ENCODE measurements around the gene ARNT2.
A peak's percentile ranks its signal among the peaks of the same experiment; 100 is the strongest.

ARNT2 gene

GRCh38 chr15:80605591-80606150, 201.5 kb downstream of the ARNT2 start:
- DNase-seq = no peak

- no peak for DNase-seq
Observed at GRCh38 chr15:80606511-80607071, 202.4 kb downstream of the ARNT2 start.

DNA sequence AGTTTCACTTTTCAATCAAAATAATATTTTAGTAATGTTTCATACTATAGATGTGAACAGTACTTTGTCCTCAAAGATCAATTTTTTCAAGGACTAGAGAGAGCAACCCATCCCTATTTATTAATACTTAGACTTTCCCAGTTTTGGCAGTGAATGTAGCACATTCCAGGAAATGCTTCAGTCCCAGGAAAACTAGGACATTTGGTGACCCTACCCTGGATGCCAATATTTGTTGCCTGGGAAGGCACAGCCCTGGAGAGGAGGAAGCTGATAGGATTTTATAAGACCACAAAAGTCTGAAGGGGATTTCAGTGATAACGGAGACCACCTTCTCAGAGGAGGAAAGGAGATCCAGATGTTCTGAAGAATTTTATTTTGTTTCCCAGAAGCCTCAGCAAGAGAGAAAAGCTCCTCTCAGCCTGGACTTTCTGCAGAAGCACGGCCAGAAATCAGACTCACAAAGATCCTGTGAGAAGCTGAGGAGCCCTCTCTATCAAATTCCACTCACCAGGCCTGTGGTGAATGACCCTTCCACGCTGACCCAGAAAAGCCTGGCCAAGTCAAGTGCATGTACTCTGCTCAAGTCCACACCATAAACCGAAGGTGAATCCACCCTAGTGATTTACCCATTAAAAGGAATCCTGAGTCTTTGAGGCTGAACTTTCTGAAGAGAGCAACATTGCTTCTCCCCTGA, 203.3 kb downstream of the ARNT2 start:
- no peak for DNase-seq

DNA sequence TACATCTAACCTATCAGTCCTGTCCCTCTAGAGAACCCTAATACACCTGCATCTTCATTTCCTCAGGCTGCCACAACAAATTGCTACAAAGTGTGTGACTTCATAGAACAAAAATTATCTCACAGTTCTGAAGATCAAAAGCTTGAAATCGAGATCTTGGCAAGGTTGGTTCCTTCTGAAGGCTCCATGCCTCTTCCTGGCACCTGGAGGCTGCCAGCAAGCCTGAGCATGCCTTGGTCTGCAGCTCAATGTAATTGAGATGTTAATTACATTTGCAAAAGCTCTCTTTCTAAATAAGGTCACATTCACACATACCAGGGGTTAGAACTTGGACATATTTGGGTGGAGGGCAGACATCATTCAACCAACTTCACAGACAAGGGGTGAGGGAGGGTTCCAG, 204.5 kb downstream of the ARNT2 start:
- DNase-seq = no peak

DNA sequence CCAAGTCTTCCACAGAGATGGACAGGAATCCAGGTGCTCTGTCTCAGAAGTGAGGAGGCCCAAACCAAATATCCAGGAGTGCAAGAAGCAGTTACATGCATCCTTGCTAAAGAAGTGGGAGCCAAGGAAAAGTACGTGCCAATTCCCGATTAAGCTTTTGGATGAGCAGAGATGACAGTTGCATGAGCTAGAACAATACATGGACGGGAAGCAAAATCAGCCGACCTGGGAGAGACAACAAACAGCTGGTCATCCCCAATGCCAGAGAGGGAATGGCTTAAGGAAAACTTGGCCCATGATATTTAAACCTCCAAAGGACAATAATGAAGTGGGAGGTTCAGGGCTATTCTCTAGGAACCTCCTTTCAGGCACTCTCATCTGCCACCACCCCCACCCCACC, 204.9 kb downstream of the ARNT2 start:
- no peak for DNase-seq

GRCh38 chr15:80609512-80609946, 205.3 kb downstream of the ARNT2 start:
- DNase-seq = no peak

DNA sequence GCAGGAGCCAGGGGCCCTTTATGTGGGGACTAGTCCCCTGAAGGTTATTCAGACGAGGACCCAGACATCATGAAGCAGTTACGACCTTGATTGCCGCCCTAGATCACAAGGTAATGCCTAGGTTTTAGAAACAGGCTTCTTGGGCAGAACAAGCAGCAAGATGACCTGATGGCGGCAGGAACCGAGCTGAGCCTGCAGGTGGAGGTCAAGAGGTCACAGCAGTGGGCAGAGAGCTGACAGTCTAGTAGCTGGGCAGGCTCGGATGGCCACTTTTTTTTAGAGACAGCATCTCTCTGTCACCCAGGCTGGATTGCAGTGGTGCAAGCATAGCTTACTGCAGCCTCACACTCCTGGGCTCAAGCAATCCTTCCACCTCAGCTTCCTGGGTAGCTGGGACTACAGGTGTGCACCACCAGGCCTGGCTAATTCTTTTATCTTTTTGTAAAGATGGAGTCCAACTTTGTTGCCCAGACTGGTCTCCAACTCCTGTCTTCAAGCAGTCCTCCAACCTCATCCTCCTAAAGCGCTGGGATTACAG, 207.4 kb downstream of the ARNT2 start:
- no peak for DNase-seq

DNA sequence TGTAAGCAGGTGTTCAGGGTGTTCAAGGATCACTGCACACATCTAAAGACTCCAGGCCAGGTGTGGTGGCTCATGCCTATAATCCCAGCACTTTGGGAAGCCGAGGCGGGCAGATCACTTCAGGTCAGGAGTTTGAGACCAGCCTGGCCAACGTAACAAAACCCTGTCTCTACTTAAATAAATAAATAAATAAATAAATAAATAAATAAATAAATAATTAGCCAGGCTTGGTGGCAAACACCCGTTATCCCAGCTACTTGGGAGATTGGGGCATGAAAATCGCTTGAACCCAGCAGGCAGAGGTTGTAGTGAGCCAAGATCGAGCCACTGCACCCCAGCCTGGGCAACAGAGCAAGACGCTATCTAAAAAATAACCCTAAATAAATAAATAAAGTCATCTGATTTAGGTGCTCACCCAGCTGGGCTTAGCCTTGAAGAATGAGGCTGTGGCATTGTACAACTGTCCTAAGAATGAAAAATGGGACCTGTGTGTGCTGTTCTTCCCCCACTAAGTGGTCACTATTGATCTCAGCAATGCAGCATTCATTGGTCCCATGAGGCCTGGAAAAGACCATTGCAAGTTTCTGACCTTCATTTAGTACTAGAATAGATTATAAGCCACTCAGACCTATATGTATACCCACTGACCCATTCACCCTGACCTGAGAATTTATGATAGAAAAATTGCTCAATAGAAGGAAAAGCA, 208.1 kb downstream of the ARNT2 start:
- DNase-seq = no peak

- DNase-seq = no peak
Observed at GRCh38 chr15:80613762-80614365, 209.7 kb downstream of the ARNT2 start.

DNA sequence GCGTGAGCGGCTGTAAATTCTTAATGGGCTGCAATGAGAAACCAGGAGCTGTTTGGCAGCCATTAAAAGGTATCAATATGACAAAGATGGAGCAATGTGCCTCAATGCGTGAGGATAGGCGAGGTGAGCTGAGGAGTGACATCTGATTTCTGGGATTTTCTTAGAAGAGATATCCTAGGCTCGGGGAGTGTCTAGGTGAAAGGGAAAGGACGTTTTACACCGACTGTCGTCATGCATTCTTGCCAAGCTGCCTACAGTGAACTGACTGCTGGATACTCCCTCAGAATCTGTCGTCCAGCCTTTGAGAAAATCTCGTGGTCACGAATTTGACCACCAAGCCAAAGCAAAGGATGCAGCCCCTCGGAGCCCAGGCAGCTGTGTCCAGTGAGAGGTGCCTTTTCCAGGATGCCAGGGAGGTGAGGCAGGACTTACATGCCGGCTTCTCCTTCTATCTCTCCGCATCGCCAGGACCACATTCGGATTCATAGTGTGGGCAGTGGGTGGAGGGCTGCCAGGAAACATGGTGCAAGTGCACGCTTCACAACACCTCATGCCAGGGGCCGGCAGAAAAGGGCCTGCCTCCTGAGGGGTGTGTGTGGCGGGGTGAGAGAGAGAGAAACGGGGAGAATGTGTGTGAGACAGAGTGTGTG, 210.7 kb downstream of the ARNT2 start:
- no peak for DNase-seq

- no peak for DNase-seq
Observed at GRCh38 chr15:80615361-80615736, 211.2 kb downstream of the ARNT2 start.

GRCh38 chr15:80615783-80616391, 211.7 kb downstream of the ARNT2 start:
- DNase-seq = peak; percentile 70

GRCh38 chr15:80618685-80619400, 214.7 kb downstream of the ARNT2 start:
- no peak for DNase-seq

DNA sequence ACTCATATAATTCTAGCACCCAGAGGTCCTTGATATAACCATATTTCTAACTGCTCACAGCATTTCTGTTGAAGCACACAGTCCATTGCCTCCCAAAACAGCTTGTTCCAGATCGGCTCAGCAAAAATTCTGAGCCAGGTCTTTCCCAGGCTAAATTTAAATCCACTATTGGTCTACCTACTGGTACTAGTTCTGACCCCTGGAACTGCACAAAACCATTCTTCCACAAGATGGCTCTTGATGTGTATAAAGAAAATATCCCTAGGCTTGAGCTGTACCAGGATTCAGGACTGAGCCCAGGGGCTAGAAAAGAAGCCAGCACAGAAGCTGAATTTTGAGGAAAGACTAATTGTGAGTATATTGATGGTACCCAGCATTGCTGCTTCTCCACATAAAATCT, 215.5 kb downstream of the ARNT2 start:
- DNase-seq = no peak

DNA sequence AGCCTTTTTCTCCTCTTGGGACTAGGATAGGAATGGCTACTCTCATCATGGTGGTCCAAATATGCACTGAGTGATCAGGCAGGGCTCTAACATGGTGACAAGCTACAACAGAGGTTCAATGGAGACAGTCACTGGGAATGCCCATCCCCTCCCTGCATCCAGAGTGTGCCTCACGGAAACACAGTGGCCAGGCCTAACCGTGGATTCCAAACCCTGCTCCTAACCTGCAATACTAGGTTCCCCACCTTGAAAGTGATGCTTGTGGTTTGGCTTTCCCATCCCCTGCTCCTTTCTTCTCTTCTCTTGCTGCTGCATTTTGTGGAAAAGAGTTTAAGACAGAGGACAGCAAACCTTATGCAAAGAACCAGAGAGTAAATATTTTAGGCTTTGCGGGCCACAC, 216.0 kb downstream of the ARNT2 start:
- DNase-seq = no peak

DNA sequence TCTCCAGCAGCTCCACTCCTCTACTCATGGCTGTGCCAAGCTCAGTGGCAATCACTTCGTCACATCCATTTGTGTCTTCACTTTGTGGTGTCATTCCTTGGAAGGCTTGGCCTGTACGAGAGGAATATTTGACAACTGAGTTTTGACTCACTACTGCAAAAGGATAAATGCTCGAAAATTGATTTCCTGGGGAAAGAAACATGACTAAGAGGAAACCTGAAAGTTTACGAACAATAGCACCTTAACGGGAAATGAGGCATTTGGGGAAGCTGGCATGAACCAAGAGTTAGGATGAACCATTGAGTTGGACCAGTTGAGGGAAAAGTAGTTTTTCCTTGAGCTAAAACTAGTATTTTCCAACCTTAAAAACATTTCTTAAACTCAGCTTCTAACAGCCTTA, 216.7 kb downstream of the ARNT2 start:
- DNase-seq = no peak

DNA sequence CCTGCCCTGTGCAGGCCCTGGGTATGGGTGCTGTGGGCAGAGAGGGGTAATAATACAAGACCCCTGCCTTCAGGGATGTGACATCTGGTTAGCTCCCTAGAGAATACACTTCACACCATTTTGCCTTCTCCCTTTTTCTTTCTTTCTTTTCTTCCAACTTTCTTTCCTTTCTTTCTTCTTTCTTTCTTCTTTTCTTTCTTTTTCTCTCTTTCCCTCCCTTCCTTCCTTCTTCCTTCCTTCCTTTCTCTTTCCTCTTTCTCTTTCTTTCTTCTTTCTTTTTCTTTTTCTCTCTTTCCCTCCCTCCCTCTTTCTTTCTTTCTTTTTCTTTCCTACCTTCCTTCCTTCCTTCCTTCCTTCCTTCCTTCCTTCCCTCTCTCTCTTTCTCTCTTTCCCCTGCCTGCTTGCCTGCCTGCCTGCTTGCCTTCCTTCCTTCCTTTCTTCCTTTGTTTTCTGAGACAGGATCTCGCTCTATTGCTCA, 222.5 kb downstream of the ARNT2 start:
- DNase-seq = no peak

- no peak for DNase-seq
Observed at GRCh38 chr15:80629355-80629754, 225.2 kb downstream of the ARNT2 start.

DNA sequence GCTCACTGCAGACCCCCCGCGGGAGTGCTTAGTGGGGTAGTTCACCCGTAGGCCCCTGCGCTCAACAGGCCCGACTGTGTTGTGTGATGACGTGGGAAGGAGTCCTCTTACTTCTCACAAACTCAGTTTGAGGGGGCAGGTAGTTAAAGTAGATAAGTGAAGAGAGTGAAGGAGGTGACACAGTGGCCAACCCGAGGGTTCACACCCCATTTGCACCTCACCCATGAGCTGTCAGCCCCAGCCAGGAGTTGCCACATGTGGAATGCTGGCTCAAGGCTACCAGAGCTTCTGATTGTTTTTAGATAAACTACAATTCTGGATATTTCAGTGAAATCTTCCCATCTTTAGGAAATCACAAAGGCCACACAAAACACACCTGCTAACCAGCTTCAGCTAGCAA, 226.8 kb downstream of the ARNT2 start:
- no peak for DNase-seq

DNA sequence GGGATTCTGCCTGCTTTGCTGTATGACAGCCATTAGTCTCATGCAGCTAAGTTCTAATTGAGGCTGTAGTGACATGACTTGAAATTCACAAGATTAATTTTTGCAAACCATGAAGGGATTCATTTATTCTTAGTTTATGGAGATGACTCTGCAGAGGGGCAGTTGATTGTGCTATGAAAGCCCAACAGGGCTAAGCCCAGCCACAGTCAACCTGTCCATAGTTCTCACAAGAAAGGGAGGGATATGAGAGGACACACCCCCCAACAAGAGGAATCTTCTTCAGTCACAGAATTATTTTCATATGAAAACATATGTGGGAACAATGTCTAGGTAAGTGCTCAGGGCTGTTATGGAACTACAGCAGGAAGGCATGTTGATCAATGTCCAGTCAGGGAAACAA, 229.0 kb downstream of the ARNT2 start:
- no peak for DNase-seq

DNA sequence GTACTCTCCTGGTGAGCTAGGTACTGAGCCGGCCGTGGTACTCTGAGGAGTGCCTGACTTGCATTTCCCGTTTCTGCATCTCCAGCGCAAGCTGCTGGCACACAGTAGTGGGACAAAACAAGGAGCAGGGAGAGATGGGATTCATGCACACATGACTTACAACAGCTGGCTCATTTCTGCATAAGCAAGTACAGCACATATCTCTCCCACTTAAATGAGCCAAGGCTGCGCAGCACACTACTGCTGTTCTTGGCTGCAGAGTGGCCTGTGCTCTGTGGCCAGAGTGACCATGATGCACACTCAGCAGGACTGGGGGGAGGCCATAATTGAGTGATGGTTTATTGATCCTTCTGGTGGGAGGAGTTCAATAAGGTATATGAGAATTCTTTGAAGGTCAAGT, 231.8 kb downstream of the ARNT2 start:
- no peak for DNase-seq

GRCh38 chr15:80636675-80637074, 232.5 kb downstream of the ARNT2 start:
- DNase-seq = no peak
